H1 (cell line): ENCODE results near the gene ARHGDIG. TPM values are rescaled to one million over a fixed set of nuclear protein-coding genes. Genes with fewer than 3 reads are reported as not detected.

Experiments
- CTCF ChIA-PET: fragments of 300-600 bp; sonication (Branson Sonifier 250); formaldehyde crosslinking; loops from one replicate; lab custom pipeline; 2021; ENCODE audit not compliant: partially characterized antibody; lab: Charles Lee
- POLR2A ChIA-PET: fragments of 300-600 bp; sonication (Branson Sonifier 250); formaldehyde crosslinking; loops from one replicate; lab custom pipeline; 2021; ENCODE audit warnings: inconsistent platforms; ENCODE audit not compliant: partially characterized antibody; lab: Charles Lee
- DNase-seq, 2 experiments: peaks; one replicate each; pipeline versions ENCODE4 v3.0.0 to v3.0.0-alpha.2; 2010 to 2022; ENCODE audit warnings: low spot score in 2 of 2, low read depth in 1 of 2, mixed read lengths in 1 of 2
- FAIRE-seq: peaks from 2 replicates; lab custom pipeline; 2011; peaks lifted over from hg19 to GRCh38; lab: Jason Lieb, UNC
- H2AFZ ChIP-seq: 2 replicates; pipeline ENCODE4 v1.8.1; 2012; ENCODE audit warnings: low read length, inconsistent platforms
- H2AK5ac ChIP-seq: 2 replicates; pipeline ENCODE4 v1.6.1; 2013; ENCODE audit warnings: low read depth, low read length
- H2BK120ac ChIP-seq: replicated peaks from 2 replicates; pipeline ENCODE3; 2013; ENCODE audit warnings: low read depth, low read length, inconsistent platforms
- H2BK12ac ChIP-seq: 2 replicates; pipeline ENCODE4 v1.6.1; 2013; ENCODE audit warnings: low read depth, low read length
- H2BK15ac ChIP-seq: 2 replicates; pipeline ENCODE4 v1.6.1; 2013; ENCODE audit warnings: low read length
- H2BK20ac ChIP-seq: 2 replicates; pipeline ENCODE4 v1.6.1; 2013; ENCODE audit warnings: low read length
- H2BK5ac ChIP-seq: 2 replicates; pipeline ENCODE4 v1.6.1; 2013; ENCODE audit warnings: low read depth, low read length
- H3K14ac ChIP-seq: 2 replicates; pipeline ENCODE4 v1.6.1; 2013; ENCODE audit warnings: inconsistent platforms; ENCODE audit not compliant: insufficient read length
- H3K18ac ChIP-seq: 2 replicates; pipeline ENCODE4 v1.6.1; 2013; ENCODE audit warnings: low read length; ENCODE audit errors: extremely low read depth
- H3K23ac ChIP-seq: 2 replicates; pipeline ENCODE4 v1.6.1; 2013; ENCODE audit warnings: inconsistent platforms; ENCODE audit not compliant: insufficient read length
- H3K23me2 ChIP-seq: 2 replicates; pipeline ENCODE4 v1.6.1; 2013; ENCODE audit warnings: low read depth, low read length
- H3K27ac ChIP-seq: 2 replicates; pipeline ENCODE4 v1.6.1; 2011; ENCODE audit warnings: low read depth, low read length, inconsistent platforms
- H3K27me3 ChIP-seq, 4 experiments: replicated peaks in 1 of 4; 1 replicate in 1 of 4; 2 replicates in 3 of 4; pipeline versions ENCODE4 v1.6.1 to v1.8.1; 2011 to 2013; ENCODE audit warnings: low read length in 3 of 4, mild to moderate bottlenecking in 3 of 4, inconsistent platforms in 2 of 4, mixed read lengths in 2 of 4, moderate library complexity in 1 of 4; ENCODE audit not compliant: control insufficient read depth in 3 of 4, insufficient read depth in 3 of 4; ENCODE audit errors: extremely low read depth in 1 of 4
- H3K36me3 ChIP-seq, 4 experiments: 2 replicates each; pipeline versions ENCODE4 v1.6.1 to v1.8.1; 2011 to 2013; ENCODE audit warnings: mild to moderate bottlenecking in 4 of 4, low read length in 3 of 4, moderate library complexity in 2 of 4, control low read depth in 1 of 4, inconsistent platforms in 1 of 4; ENCODE audit not compliant: insufficient read depth in 4 of 4, control insufficient read depth in 2 of 4
- H3K4ac ChIP-seq: replicated peaks from 2 replicates; pipeline ENCODE3; 2013; ENCODE audit warnings: low read length, low read depth, mixed read lengths, inconsistent platforms; ENCODE audit not compliant: insufficient read length
- H3K4me1 ChIP-seq, 4 experiments: replicated peaks in 1 of 4; 1 replicate in 1 of 4; 2 replicates in 3 of 4; pipeline versions ENCODE4 v1.6.1 to v1.8.1; 2011 to 2013; ENCODE audit warnings: low read length in 3 of 4, inconsistent platforms in 2 of 4, mixed read lengths in 1 of 4; ENCODE audit not compliant: insufficient read depth in 4 of 4, control insufficient read depth in 3 of 4
- H3K4me2 ChIP-seq, 2 experiments: 2 replicates each; pipeline versions ENCODE4 v1.6.1 to v1.8.1; 2011 to 2013; ENCODE audit warnings: low read depth in 2 of 2, low read length in 2 of 2, control low read depth in 1 of 2, inconsistent platforms in 1 of 2, mild to moderate bottlenecking in 1 of 2; ENCODE audit not compliant: insufficient read depth in 1 of 2
- H3K4me3 ChIP-seq, 4 experiments: fragments of 200-600, 300-600 bp in 1 of 4; sonication (generic), shearing (Covaris generic), sonication (Bioruptor Twin) in 1 of 4; 2 replicates each; pipeline versions ENCODE4 v1.5.1 to v1.8.1; 2011 to 2016; ENCODE audit warnings: low read length in 4 of 4, low read depth in 3 of 4, control low read depth in 2 of 4, inconsistent platforms in 2 of 4, mild to moderate bottlenecking in 2 of 4, mixed read lengths in 1 of 4, moderate library complexity in 1 of 4; ENCODE audit not compliant: insufficient read depth in 2 of 4; ENCODE audit errors: extremely low read depth in 1 of 4
- H3K56ac ChIP-seq: replicated peaks from 2 replicates; pipeline ENCODE3; 2013; ENCODE audit warnings: low read depth, mild to moderate bottlenecking, mixed read lengths, low read length, inconsistent platforms; ENCODE audit not compliant: insufficient read length
- H3K79me1 ChIP-seq: 2 replicates; pipeline ENCODE4 v1.6.1; 2013; ENCODE audit warnings: low read depth, low read length, control low read depth
- H3K79me2 ChIP-seq, 2 experiments: 2 replicates each; pipeline versions ENCODE4 v1.6.1 to v1.8.1; 2012 to 2013; ENCODE audit warnings: low read length in 2 of 2, mild to moderate bottlenecking in 2 of 2, inconsistent platforms in 1 of 2; ENCODE audit not compliant: insufficient read depth in 2 of 2, control insufficient read depth in 1 of 2
- H3K9ac ChIP-seq, 4 experiments: replicated peaks in 1 of 4; 1 replicate in 1 of 4; 2 replicates in 3 of 4; pipeline versions ENCODE4 v1.6.1 to v1.8.1; 2011 to 2013; ENCODE audit warnings: low read depth in 3 of 4, low read length in 3 of 4, control low read depth in 2 of 4, mild to moderate bottlenecking in 2 of 4, moderate library complexity in 2 of 4, inconsistent platforms in 1 of 4; ENCODE audit errors: extremely low read depth in 1 of 4
- H3K9me3 ChIP-seq, 2 experiments: 2 replicates each; pipeline versions ENCODE4 v1.6.1 to v1.8.1; 2012 to 2013; ENCODE audit warnings: mild to moderate bottlenecking in 2 of 2, moderate library complexity in 2 of 2, control low read depth in 1 of 2, inconsistent platforms in 1 of 2, low read depth in 1 of 2, low read length in 1 of 2, mixed read lengths in 1 of 2; ENCODE audit not compliant: insufficient read depth in 2 of 2
- H4K20me1 ChIP-seq, 2 experiments: replicated peaks in 1 of 2; 2 replicates each; pipeline versions ENCODE3 to v1.8.1; 2011 to 2013; ENCODE audit warnings: inconsistent platforms in 2 of 2, low read length in 2 of 2, mild to moderate bottlenecking in 1 of 2; ENCODE audit not compliant: insufficient read depth in 2 of 2, control insufficient read depth in 1 of 2
- H4K5ac ChIP-seq: 2 replicates; pipeline ENCODE4 v1.6.1; 2013; ENCODE audit warnings: low read length, low read depth, mixed read lengths, inconsistent platforms; ENCODE audit not compliant: insufficient read length
- H4K8ac ChIP-seq: 2 replicates; pipeline ENCODE4 v1.8.0; 2013; ENCODE audit warnings: mild to moderate bottlenecking, moderate library complexity, low read length, inconsistent platforms; ENCODE audit not compliant: insufficient read depth; ENCODE audit errors: extremely low read depth
- H4K91ac ChIP-seq: replicated peaks from 2 replicates; pipeline ENCODE3; 2013; ENCODE audit warnings: low read length, mixed read lengths, inconsistent platforms; ENCODE audit not compliant: insufficient read length
- ATF2 ChIP-seq: IDR thresholded peaks from 2 replicates; pipeline ENCODE4 v1.6.1; 2012; ENCODE audit warnings: low read length, inconsistent platforms
- ATF3 ChIP-seq: IDR thresholded peaks from 2 replicates; pipeline ENCODE4 v1.6.1; 2011; ENCODE audit warnings: low read depth, mild to moderate bottlenecking, low read length; ENCODE audit not compliant: insufficient read depth
- CHD2 ChIP-seq: IDR thresholded peaks from 2 replicates; pipeline ENCODE4 v1.6.1; 2012; ENCODE audit warnings: low read length, improper control_type of control experiment
- CREB1 ChIP-seq: IDR thresholded peaks from 2 replicates; pipeline ENCODE4 v1.6.1; 2012; ENCODE audit warnings: inconsistent platforms
- CTBP2 ChIP-seq: IDR thresholded peaks from 2 replicates; pipeline ENCODE4 v1.7.0; 2011; ENCODE audit warnings: borderline replicate concordance, mild to moderate bottlenecking, moderate library complexity, mixed read lengths, low read length; ENCODE audit not compliant: insufficient read depth, insufficient read length
- GABPA ChIP-seq: IDR thresholded peaks from 2 replicates; pipeline ENCODE4 v1.6.1; 2011; ENCODE audit warnings: mild to moderate bottlenecking, low read length, moderate library complexity, borderline replicate concordance; ENCODE audit not compliant: insufficient read depth
- JUND ChIP-seq: IDR thresholded peaks from 2 replicates; pipeline ENCODE4 v1.6.1; 2011; ENCODE audit warnings: mild to moderate bottlenecking, improper control_type of control experiment, low read length
- KDM4A ChIP-seq: IDR thresholded peaks from one replicate; pipeline ENCODE4 v1.7.1; 2012; ENCODE audit warnings: low read depth, mild to moderate bottlenecking, moderate library complexity, low read length, inconsistent platforms; ENCODE audit not compliant: severe bottlenecking
- MAFK ChIP-seq: IDR thresholded peaks from 2 replicates; pipeline ENCODE4 v1.6.1; 2012; ENCODE audit warnings: low read depth, mild to moderate bottlenecking, improper control_type of control experiment, low read length
- RBBP5 ChIP-seq: IDR thresholded peaks from 2 replicates; pipeline ENCODE4 v1.7.1; 2012; ENCODE audit warnings: low read depth, mild to moderate bottlenecking, inconsistent platforms, low read length, moderate library complexity, borderline replicate concordance
- SRF ChIP-seq: IDR thresholded peaks from 2 replicates; pipeline ENCODE4 v1.6.1; 2011; ENCODE audit warnings: mild to moderate bottlenecking, low read depth, low read length, moderate library complexity
- TAF7 ChIP-seq: optimal IDR thresholded peaks from 2 replicates; pipeline ENCODE3; 2011; ENCODE audit warnings: low read depth, mild to moderate bottlenecking, inconsistent platforms, low read length, moderate library complexity, borderline replicate concordance
- WGBS, 2 experiments: shearing (Covaris generic) in 1 of 2; methylation state at CpG; one replicate each; pipeline versions ENCODE4 v1.1.6 to v1.1.7; 2013 to 2015; ENCODE audit warnings: low lambda C conversion rate in 2 of 2, mixed read lengths in 2 of 2, inconsistent platforms in 1 of 2, low coverage in 1 of 2, missing lambda C conversion rate in 1 of 2; ENCODE audit not compliant: insufficient replicate concordance in 2 of 2, insufficient coverage in 1 of 2, insufficient read length in 1 of 2; ENCODE audit errors: extremely low coverage in 1 of 2, missing lambda C conversion rate in 1 of 2; 5-methylcytosine and 5-hydroxymethylcytosine counted together
- polyA plus RNA-seq, 7 experiments: library from polyadenylated mRNA; depleted of rRNA in 3 of 7; stranded (reverse) in 5 of 7; unstranded in 2 of 7; fragments of >200 nt in 5 of 7; fragments of 200-250 nt in 2 of 7; gene quantifications; 1 replicate in 5 of 7; 2 replicates in 1 of 7; 4 replicates in 1 of 7; pipeline versions ENCODE4 v1.2.1 to v1.2.3, GENCODE V29; 2011 to 2013; ENCODE audit warnings: missing spikeins in 2 of 7, mixed read lengths in 2 of 7
- total RNA-seq: library from RNA; stranded (reverse); fragmentation: NEBNext Ultra II Directional; extraction: Animal tissue kit (Norgen Biotek cat#: 25700); gene quantifications from 2 replicates; pipeline ENCODE4 v1.2.1, GENCODE V29; 2021

ARHGDIG gene
- total and polyA plus RNA-seq, 2 of the 8 experiments (the other 6 are each of a cell fraction or from before 2014, with no cell fraction given): 1.2 to 2.9 TPM

- Histone ChIP-seq H3K27ac (no peak overlapping the region), H3K18ac (no peak overlapping the region), H3K27me3 (no peaks in the 10 kb centered on the region), H3K14ac (no peak overlapping the region), H4K20me1 (peaks cover 0 to 4% of the 10 kb centered on the region in 2 experiments), H2BK12ac (no peak overlapping the region), H3K4me3 (no peak overlapping the region), H4K5ac (no peak overlapping the region), H3K4me2 (no peak overlapping the region), H2BK5ac (no peak overlapping the region), H3K23ac (no peak overlapping the region), H4K8ac (no peak overlapping the region; the same call in 1 of the 2 replicates), H2BK20ac (no peak overlapping the region), H3K36me3 (peaks cover 0 to 22% (median 2%) of the 10 kb centered on the region in 4 experiments; a peak in 4 of 8 replicates), H2AK5ac (no peak overlapping the region), H3K9ac (no peak overlapping the region), H3K4me1 (no peaks in the 10 kb centered on the region), H3K56ac (no peak overlapping the region), H4K91ac (no peak overlapping the region), H3K23me2 (no peaks in the 10 kb centered on the region), H3K79me1 (no peaks in the 10 kb centered on the region), H2AFZ (no peak overlapping the region), H3K9me3 (no peaks in the 10 kb centered on the region), H3K4ac (no peak overlapping the region), H2BK120ac (no peak overlapping the region), H2BK15ac (no peak overlapping the region), H3K79me2 (no peaks in the 10 kb centered on the region)
- WGBS, 2 experiments: 96% methylated on average over 14 of the region's 14 CpGs; no CpG with 5 or more reads in 1 of the 2 experiments
- no peak for DNase-seq
- FAIRE-seq: no peak
- ChIA-PET CTCF (interaction anchor here (0.6 to 1.2 kb wide), 4 partner anchors 10 to 230 kb away, joined by 3 to 4 read pairs (median 3); no protein-coding TSS in a partner anchor), POLR2A (no interaction called here)
- TF ChIP-seq KDM4A (no peak), ATF3 (no peak), JUND (no peak), SRF (no peak), CTBP2 (no peak), RBBP5 (no peak), CREB1 (no peak), ATF2 (no peak), GABPA (no peak), MAFK (no peak), TAF7 (no peak), CHD2 (no peak)
Measured at GRCh38 chr16:296276-296675, 15.9 kb downstream of the ARHGDIG start.
